Measurements from ENCODE around the gene ALG1.
"Not testable (repeated sequence)": the region's sequence is repeated elsewhere in the genome, so short reads cannot be mapped to it uniquely, and the experiment has no call there.

The ALG1 gene

DNA sequence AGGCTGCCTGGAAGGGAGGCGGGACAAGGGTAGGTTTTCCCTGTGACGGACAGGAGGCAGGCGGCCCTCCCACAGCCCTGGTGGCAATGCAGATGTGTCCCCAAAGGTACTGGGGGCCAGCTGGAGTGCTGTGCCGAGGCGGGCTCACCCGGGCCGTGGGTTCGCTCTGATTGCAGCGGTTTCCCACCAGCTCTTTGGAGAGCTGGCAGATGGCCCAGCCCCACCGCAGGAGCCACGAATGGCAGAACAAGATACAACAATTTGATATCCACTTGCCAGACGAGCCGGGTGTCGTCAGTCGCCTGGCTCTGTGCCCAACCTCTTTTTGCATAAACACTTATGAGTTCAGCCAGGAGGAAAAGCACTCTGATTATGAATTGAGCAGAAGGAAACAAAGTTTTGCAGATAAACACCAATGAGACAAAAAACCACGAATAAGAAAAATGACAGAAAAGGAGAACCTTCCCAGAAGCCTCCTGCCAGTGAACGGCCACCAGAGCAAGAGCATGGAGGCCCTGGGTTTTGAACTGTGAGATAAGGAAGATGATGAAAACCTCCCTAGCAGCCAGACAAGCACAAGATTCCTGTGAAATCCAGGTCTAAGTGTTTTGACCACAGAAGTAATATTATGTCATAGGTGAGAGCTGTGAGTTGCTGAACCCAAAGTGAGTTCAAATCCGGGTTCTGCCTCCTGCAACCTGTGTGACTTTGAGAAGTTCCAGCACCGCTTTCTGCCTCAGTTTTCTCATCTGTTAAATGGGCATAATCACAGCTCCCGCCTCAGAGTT lies 45.9 kb downstream of the ALG1 start:
- not testable (repeated sequence) for H3K9ac ChIP-seq (ENCODE audit: low read depth in 1 of 2, low read length in 2 of 2); H3K9me3 ChIP-seq (ENCODE audit: control insufficient read depth in 2 of 2, low read length in 2 of 2); H3K4me3 ChIP-seq (ENCODE audit: low read length in 2 of 2); H3K27ac ChIP-seq (ENCODE audit: low read depth in 2 of 2, low read length in 2 of 2); H3K27me3 ChIP-seq (ENCODE audit: control insufficient read depth in 2 of 2, insufficient read depth in 2 of 2, low read length in 2 of 2); H3K4me1 ChIP-seq (ENCODE audit: control insufficient read depth in 2 of 2, insufficient read depth in 2 of 2, low read length in 2 of 2); H3K36me3 ChIP-seq (ENCODE audit: control insufficient read depth in 2 of 2, insufficient read depth in 2 of 2, low read length in 2 of 2)

DNA sequence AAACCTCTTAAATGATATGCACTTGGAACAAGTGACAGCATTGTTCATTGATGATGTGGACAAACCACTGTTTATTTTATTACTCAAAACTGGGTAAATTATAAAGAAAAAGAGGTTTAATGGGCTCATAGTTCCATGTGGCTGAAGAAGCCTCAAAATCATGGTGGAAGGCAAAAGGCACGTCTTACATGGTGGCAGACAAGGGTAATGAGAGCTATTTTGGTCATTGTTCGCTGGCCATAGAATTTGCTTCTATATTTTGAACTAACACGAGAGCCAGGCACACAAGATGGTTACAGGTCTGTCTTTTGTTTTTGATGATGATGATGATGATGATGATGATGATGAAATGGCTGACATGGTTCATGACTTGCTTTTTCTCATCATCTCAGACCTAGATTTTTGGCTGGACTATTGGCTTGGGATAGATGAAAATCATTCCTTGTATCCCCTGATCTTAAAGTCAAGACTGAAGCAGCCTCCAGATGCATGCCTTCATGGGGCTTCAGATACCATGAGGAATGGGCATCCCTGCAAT lies 59.9 kb downstream of the ALG1 start:
- H3K4me1 ChIP-seq (ENCODE audit: control insufficient read depth in 2 of 2, insufficient read depth in 2 of 2, low read length in 2 of 2); H3K4me3 ChIP-seq (ENCODE audit: low read length in 2 of 2): not testable (repeated sequence)

DNA sequence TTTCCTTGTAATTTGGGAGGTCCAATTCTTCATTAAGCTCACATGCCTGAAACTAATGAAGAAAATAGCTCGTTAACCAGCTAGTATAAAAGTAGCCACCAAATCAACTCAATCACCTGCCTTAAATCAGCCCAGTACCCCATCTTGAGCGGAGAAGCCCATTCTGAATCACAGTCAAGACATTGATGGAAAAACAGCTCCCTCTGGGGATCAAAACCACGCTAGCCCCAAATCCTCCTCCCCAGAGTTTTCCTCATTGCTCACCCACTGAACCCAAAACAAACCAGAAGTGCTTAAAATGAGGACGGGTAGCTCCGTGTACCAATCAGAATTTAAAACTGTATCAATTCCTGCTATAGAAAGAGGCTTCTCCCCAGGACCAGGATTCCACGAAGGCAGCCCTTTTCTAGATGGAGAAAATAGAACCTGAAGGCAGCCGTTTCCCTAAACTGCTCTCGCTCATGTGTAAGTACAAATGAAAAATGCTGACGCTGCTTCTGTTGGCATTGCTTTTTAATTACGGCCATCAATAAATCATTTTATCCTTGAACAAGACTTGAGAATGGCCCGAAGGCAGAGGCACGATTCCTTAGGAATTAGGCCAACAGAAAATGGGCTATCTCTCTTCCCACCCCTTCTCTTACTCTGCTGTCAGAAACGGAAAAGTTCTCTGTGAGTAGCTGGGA lies 61.4 kb downstream of the ALG1 start:
- H3K4me1 ChIP-seq (ENCODE audit: control insufficient read depth in 2 of 2, insufficient read depth in 2 of 2, low read length in 2 of 2); H3K9ac ChIP-seq (ENCODE audit: low read depth in 1 of 2, low read length in 2 of 2); H3K9me3 ChIP-seq (ENCODE audit: control insufficient read depth in 2 of 2, low read length in 2 of 2); H3K27ac ChIP-seq (ENCODE audit: low read depth in 2 of 2, low read length in 2 of 2); H3K27me3 ChIP-seq (ENCODE audit: control insufficient read depth in 2 of 2, insufficient read depth in 2 of 2, low read length in 2 of 2); H3K4me3 ChIP-seq (ENCODE audit: low read length in 2 of 2); H3K36me3 ChIP-seq (ENCODE audit: control insufficient read depth in 2 of 2, insufficient read depth in 2 of 2, low read length in 2 of 2): not testable (repeated sequence)

More for the DNA sequence above, 59.9 kb downstream of the ALG1 start:
- not testable (repeated sequence) for H3K27ac ChIP-seq (ENCODE audit: low read depth in 2 of 2, low read length in 2 of 2); H3K9ac ChIP-seq (ENCODE audit: low read depth in 1 of 2, low read length in 2 of 2); H3K27me3 ChIP-seq (ENCODE audit: control insufficient read depth in 2 of 2, insufficient read depth in 2 of 2, low read length in 2 of 2); H3K36me3 ChIP-seq (ENCODE audit: control insufficient read depth in 2 of 2, insufficient read depth in 2 of 2, low read length in 2 of 2); H3K9me3 ChIP-seq (ENCODE audit: control insufficient read depth in 2 of 2, low read length in 2 of 2)

DNA sequence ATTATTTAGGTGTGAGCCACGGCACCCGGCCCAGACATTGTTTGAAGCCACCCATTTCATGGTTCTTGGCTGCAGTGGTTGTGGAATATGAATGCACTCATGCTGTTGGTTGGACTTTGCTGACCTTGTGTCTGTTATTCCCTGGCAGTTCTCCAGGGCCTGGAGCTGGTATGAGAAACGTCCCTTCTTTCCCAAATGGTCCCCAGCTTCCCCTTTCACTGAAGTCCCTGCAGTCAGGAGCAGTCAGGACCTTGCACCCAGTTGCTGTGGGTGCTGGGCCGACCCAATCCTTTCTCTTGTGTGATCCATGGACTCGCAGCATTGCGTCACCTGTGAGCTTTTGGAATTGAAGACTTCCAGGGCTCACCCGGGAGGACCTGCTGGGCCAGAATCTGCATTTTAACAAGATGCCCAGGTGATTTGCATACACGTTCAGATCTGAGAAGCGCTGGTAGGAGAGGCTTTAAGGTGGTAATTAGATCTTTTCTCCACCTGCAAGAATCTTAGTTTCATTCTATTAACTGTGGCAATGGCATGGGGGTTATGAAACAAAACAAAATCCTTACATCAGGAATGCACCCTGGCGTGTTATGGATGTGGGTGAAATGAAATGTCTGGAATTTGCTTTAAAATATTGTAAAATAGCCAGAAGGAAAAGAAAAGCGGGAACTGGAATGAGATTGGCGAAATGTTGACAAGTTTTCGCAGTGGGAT lies 63.3 kb downstream of the ALG1 start:
- H3K36me3 ChIP-seq (ENCODE audit: control insufficient read depth in 2 of 2, insufficient read depth in 2 of 2, low read length in 2 of 2); H3K4me1 ChIP-seq (ENCODE audit: control insufficient read depth in 2 of 2, insufficient read depth in 2 of 2, low read length in 2 of 2); H3K27ac ChIP-seq (ENCODE audit: low read depth in 2 of 2, low read length in 2 of 2); H3K9ac ChIP-seq (ENCODE audit: low read depth in 1 of 2, low read length in 2 of 2); H3K27me3 ChIP-seq (ENCODE audit: control insufficient read depth in 2 of 2, insufficient read depth in 2 of 2, low read length in 2 of 2); H3K4me3 ChIP-seq (ENCODE audit: low read length in 2 of 2); H3K9me3 ChIP-seq (ENCODE audit: control insufficient read depth in 2 of 2, low read length in 2 of 2): not testable (repeated sequence)

Measured in mucosa of rectum (tissue), 2 donors.